ELF-1 (cell line): ENCODE results near the gene WDR36.

Source experiments
- DNase-seq: peaks from one replicate; pipeline ENCODE4 v3.0.0-alpha.2; 2016; ENCODE audit warnings: low read depth, low spot score

The WDR36 gene

DNA sequence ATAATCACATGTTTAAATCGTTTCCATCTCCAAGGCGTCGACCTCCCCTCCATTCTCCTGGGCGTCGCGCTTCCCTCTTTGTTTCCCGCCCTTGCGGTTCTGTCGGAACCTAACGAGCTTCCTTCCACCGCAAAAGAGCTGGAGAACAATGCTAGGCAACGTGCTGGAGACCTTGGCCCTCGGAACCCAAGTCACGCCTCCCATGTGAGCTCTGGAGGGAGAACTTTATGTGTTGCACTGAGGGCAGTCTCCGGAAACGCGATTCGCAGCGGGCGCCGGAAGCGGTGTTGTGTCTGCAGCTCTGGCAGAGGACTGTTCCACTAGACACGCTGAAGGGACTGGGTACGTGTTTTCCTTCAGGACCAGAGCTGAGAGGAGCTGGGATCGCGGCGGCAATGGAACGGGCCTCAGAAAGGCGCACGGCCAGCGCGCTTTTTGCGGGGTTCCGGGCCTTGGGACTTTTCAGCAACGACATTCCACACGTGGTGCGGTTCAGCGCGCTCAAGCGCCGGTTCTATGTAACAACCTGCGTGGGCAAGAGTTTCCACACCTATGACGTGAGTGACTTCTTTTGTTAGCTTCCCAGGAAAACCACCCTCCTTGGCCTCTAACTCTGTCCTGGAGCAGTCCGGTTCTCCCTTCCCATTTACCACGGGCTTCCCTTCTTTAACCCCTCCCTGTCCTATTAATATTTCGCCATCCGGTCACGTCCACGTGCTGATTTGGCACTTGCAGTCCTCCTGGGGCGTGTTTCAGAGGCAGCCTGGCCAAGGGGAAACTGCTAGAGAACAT is at the start of gene WDR36:
WDR36 (plus strand) TSS at position 287 of the 792 bp plus-strand sequence; CDS start at position 396, 109 bp downstream.
- peak; percentile 94 for DNase-seq

GRCh38 chr5:111043712-111044506 is 48.2 kb upstream of the WDR36 start:
- DNase-seq, result no peak

DNA sequence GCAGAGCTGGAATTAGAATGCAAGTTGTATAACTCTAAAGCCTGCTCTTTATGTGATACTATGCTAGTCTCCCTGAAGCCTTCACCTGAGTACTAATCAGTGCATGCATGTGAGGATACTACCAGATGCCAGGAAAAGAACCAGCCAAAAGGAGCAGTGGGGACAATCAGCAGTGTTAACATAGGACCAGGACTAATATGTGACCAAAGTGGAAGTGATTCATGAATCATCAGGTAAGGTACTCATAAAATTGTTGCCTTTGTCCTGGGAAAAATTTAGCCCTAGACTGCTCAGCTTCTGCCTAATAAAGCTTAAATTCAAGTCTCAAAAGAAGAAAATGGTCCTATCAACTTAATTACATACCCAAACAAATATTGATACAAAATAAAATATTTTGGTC is 34.1 kb upstream of the WDR36 start:
- DNase-seq, result no peak

- no peak for DNase-seq
Observed at GRCh38 chr5:111060169-111060568, 32.0 kb upstream of the WDR36 start.

GRCh38 chr5:111061618-111062017 is 30.5 kb upstream of the WDR36 start:
- DNase-seq, result no peak

GRCh38 chr5:111063709-111064322 is 28.3 kb upstream of the WDR36 start:
- DNase-seq, result no peak

DNA sequence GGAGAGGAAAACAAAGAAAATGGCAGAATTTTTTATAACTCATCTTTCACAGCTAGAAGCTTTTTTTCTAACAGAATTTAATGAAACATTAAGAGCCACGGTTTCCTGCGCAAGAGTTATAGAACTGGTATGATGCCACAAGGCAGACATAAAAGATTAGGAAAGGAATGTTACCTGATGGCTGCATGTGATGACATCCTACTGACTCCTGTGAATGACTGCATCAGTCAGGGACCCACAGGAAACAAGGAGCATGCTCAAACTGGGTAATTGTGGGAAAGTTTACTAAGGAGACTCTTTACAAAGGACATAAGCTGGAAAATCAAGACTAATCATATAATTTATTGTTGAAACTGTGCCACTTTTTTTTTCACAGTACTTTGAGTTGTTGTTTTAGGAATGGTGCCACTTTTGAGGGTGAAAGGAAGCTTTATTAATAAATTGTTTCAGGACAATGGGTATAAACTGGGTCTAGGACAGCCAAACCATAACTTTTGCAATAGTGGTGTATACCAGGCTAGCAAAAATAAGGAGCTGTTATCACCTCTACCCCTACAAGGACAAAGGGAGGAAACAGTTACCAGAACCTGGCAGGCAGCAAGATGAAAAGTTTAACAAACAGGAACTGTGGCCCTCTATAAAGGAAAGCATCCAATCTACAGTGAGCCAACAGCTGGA is 25.7 kb upstream of the WDR36 start:
- DNase-seq, result no peak

DNA sequence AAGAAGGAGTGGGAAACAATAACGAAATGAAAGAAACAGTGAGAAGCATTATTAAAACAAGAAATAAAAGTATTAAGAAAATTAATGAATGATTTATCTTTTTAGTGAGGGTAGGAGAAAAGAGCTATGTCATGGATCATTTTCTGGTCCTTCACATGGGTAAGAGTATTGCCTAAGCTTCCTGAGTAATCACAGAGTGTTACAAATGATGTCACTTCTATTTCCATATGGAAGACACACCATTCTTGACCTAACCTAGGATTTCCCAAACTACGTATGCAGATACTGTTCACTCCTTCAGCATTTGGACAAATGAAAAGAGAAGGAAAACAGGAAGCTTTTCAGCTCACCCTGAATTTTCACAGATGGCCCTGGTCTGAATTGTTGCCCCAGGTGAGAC is 23.9 kb upstream of the WDR36 start:
- DNase-seq, result no peak

- DNase-seq, result no peak
Observed at GRCh38 chr5:111069839-111070238, 22.3 kb upstream of the WDR36 start.

DNA sequence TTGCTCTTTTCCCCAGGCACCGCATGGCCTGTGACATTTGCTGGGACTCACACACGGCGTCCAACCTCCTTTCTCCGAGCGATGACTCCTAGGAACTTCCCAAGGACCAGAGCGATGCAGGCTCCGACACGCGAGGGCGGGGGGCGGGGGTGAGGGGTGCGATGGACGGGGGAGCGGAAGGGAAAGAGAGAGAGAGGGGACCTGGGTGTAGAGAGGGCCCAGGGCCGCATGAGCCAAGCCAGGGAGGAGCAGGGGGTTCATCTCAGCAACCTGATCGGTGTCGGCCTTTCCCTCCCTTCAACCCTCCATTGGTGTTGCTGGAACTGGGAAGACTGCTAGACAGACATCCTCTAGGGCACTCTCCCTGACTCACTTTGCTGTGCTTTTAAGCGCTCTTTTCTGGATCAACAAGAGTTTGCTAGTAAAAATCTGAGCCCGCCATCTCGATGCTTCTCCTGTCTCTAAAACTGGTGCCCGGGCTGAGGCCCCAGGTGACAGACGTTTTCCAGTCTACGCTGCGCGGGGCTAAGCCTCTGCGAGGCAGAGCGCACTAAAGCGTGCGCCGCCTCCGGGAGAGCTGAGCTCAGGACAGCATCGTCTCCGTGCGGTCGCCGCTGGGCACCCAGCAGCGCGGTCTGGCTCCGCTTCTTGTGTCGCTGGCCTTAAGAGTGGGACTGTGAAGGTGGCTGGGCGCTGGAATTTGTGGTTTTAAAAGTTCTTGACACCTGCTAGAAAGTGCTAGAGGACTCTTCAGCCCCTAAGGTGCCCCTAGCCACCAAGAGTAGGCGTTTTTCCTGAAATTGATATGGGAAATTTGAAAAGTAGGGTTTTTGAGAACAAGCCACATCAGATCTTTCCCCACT is 21.6 kb upstream of the WDR36 start:
- DNase-seq, result peak; percentile 76

GRCh38 chr5:111071413-111071812 is 20.7 kb upstream of the WDR36 start, which contains the start of gene TSLP:
Gene TSLP, plus strand, starts transcription at chr5:111071713. Its CDS starts 178 bp downstream, at chr5:111071891.
- DNase-seq, result no peak

GRCh38 chr5:111072949-111073682 is 19.0 kb upstream of the WDR36 start:
- peak; percentile 71 for DNase-seq

DNA sequence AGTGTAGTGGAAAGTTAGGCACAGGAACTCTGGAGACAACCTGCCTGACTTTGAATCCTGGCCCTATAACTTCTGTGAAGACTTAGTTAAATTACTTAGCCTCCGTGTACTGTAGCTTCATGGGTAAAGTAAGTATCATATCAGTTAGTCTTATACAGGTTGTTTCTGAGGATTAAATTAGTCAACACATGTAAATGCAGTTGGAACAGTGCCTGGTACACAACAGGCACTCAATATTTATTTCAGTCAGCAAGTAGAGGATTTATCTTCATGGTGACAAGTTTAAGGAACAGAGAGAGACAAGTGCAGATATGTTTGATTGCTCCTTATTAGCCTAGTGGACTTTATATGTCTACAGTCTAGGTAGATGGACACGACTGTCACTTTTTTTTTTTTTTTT is 17.9 kb upstream of the WDR36 start:
- no peak for DNase-seq

DNA sequence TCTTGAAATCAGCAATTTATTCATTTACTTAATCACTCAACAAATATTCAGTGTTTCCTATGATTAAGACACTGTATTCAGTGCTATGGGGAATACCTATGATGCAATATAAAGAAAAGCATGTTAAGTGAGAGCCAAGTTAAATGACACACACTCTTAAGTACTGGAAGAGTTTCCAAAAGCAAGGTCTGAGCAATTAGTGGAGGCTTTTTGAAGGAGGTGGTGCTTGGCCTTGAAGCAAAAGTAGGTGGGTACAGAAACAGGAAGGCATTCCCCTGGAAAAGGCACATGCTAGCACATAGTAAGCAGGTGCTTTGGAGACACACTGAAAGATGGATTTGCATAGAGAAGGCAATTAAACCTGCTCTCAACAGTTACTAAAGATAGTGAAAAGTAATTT is 16.6 kb upstream of the WDR36 start:
- DNase-seq, result no peak

DNA sequence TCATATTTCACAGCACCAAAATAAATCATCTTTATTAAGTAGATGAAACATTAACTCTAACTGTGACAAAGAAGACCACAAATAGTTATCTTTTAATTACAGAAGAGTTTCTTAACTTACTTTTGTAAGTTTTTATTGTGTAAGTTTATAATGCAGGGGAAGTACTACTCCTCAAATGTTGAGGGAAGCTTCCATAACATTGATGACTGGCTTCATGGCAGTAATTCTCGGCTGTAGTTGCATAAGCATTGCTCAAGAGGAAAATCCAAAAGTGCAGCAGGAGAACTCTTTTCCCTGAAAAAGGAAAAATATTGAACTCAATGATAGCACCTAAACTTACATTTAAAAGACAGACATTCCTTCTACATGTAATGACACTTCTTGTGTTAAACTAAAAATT is 16.1 kb upstream of the WDR36 start:
- no peak for DNase-seq

DNA sequence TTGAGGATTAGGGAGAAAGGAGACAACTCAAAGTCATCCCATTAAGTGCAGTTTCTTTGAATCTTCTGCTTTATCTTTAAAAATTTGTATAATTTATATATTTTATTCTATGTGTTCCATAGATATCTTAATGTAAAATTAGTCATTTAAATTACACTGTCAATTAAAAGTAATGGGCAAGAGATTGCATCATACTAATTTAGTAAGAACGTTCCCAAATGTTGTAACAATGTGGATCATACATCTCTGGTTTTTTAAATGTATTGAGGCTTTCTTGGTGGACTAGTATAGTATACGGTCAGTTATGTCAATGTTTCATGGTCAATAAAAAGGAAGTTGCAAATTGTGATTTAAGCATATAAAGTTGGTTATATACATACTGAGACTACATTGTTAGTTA is 14.5 kb upstream of the WDR36 start:
- DNase-seq, result no peak

DNA sequence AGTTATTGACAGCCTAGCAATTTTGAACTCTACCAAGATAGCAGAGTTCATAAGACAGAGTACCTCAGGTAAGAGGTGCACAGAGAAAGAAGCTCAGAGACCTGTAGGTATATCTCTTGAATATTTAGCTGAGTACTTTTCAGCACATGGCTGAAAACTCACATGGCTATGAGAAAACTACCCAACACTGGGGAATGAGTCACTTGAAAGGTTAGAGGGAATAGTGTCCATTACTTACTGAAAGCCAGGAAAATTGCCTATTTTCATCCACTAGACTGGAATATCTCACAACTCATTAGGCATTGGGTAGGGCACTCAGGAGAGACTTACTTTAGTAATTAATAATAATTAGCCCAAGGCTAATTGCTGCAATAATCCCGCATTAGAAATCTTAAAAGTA is 12.3 kb upstream of the WDR36 start:
- no peak for DNase-seq

DNA sequence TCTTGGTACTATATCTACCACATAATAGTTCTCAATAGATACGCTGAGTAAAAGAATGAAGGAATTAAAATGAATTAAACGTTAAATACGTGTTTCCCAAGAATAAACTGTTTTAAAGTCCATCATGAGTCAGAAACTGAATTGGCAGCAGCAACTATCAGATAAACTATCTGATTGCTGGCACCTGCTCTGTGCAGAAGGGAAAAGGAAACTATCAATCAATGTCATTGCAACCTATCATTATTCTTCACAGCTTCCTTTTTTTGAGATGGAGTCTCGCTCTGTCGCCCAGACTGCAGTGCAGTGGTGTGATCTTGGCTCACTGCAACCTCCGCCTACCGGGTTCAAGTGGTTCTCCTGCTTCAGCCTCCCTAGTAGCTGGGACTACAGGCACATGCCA is 8.8 kb upstream of the WDR36 start:
- no peak for DNase-seq

- no peak for DNase-seq
Observed at GRCh38 chr5:111095982-111096381, 3.8 kb downstream of the WDR36 start.
